Body of pancreas (tissue), 4 donors: ENCODE measurements around the gene BEGAIN.

Source experiments
- POLR2A ChIP-seq, 3 donors: fragments of 450-650 bp; IDR thresholded peaks; one replicate each; pipeline ENCODE4 v1.6.1; 2016; ENCODE audit warnings: antibody characterized with exemption in 3 of 3, mild to moderate bottlenecking in 2 of 3
- TF ChIP-seq, protein P1 (sequence below), 7 experiments: fragments of 450-650 bp in 4 of 7; fragments of 200-600 bp in 3 of 7; sonication (generic) in 3 of 7; IDR thresholded peaks; one replicate each; pipeline ENCODE4 v1.5.1; 2016 to 2019; ENCODE audit warnings: antibody characterized with exemption in 7 of 7

DNA sequence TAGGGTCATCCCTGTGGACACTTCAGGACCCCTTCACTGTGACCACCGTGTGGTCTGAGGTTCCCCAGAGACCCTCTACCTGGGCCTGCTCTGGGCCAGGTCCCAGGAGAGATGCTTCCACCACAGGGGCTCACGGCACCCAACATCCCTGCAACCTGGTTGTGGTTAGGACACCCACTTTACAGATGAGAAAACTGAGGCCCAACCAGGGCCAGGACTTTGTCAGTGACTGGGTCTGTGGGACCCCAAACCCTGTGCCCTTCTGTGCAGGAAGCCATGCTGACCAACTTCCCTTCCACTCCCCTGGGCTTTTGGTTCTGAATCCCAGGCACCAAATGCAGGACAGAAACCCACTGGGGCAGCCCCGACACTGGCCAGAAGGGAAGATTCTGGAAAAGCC, 21.6 kb downstream of the BEGAIN start:
- TF ChIP-seq, protein P1, sequence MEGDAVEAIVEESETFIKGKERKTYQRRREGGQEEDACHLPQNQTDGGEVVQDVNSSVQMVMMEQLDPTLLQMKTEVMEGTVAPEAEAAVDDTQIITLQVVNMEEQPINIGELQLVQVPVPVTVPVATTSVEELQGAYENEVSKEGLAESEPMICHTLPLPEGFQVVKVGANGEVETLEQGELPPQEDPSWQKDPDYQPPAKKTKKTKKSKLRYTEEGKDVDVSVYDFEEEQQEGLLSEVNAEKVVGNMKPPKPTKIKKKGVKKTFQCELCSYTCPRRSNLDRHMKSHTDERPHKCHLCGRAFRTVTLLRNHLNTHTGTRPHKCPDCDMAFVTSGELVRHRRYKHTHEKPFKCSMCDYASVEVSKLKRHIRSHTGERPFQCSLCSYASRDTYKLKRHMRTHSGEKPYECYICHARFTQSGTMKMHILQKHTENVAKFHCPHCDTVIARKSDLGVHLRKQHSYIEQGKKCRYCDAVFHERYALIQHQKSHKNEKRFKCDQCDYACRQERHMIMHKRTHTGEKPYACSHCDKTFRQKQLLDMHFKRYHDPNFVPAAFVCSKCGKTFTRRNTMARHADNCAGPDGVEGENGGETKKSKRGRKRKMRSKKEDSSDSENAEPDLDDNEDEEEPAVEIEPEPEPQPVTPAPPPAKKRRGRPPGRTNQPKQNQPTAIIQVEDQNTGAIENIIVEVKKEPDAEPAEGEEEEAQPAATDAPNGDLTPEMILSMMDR (IDR thresholded peaks at IDR 0.05): no peak
- no peak for TF ChIP-seq POLR2A (IDR thresholded peaks at IDR 0.05)
